ENCODE data around the gene GPR146. TPM values are rescaled to one million over a fixed set of nuclear protein-coding genes. Genes with fewer than 3 reads are reported as not detected.

Gene GPR146
- total and polyA plus RNA-seq, 2 donors (not counting 1 experiment from before 2014, with no cell fraction given) = 2.2 to 3.3 TPM

- Histone ChIP-seq H3K36me3 (ENCODE audit: control insufficient read depth, insufficient read depth, low read length) (peaks cover 1% of the 10 kb centered on the region), H3K9ac (ENCODE audit: insufficient read depth, low read length) (no peak overlapping the region), H3K79me2 (ENCODE audit: control insufficient read depth, insufficient read depth, low read length) (no peaks in the 10 kb centered on the region), H3K27me3 (ENCODE audit: control insufficient read depth, insufficient read depth, low read length) (no peaks in the 10 kb centered on the region), H3K4me3 (replicated peaks in 1 of 4; ENCODE audit: control extremely low read depth in 1 of 4, insufficient read depth in 1 of 4, low read depth in 3 of 4, low read length in 4 of 4) (no peak overlapping the region), H3K4me2 (ENCODE audit: extremely low read depth, insufficient read depth, low read length) (no peak overlapping the region), H3K27ac (ENCODE audit: insufficient read depth, low read length) (no peak overlapping the region), H2AFZ (ENCODE audit: low read length) (no peak overlapping the region), H3K4me1 (ENCODE audit: control insufficient read depth, extremely low read depth, insufficient read depth, low read length) (no peaks in the 10 kb centered on the region), H4K20me1 (ENCODE audit: control insufficient read depth, extremely low read depth, insufficient read depth, low read length) (no peaks in the 10 kb centered on the region), H3K9me3 (ENCODE audit: control insufficient read depth, insufficient read depth, low read depth, low read length) (no peaks in the 10 kb centered on the region)
- TF ChIP-seq CTCF (conservative IDR thresholded peaks at IDR 0.05 in 1 of 2, IDR thresholded peaks at IDR 0.05 in 1 of 2; ENCODE audit: low read depth in 1 of 2, low read length in 2 of 2) (no peak), EZH2 (IDR thresholded peaks at IDR 0.05; ENCODE audit: low read length, missing control alignments) (no peak)
- DNase-seq (ENCODE audit: low read depth in 2 of 2) = no peak
Observed at GRCh38 chr7:1057416-1058291, 13.3 kb downstream of the GPR146 start.

DNA sequence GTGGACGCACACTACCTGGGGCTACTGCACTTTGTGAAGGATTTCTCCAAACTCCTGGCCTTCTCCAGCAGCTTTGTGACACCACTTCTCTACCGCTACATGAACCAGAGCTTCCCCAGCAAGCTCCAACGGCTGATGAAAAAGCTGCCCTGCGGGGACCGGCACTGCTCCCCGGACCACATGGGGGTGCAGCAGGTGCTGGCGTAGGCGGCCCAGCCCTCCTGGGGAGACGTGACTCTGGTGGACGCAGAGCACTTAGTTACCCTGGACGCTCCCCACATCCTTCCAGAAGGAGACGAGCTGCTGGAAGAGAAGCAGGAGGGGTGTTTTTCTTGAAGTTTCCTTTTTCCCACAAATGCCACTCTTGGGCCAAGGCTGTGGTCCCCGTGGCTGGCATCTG, 14.0 kb downstream of the GPR146 start:
- H3K9ac ChIP-seq (ENCODE audit: insufficient read depth, low read length) = no peak overlapping the region
- H3K4me3 ChIP-seq (replicated peaks in 1 of 4; ENCODE audit: control extremely low read depth in 1 of 4, insufficient read depth in 1 of 4, low read depth in 3 of 4, low read length in 4 of 4) = no peak overlapping the region
- no peak for DNase-seq (ENCODE audit: low read depth in 2 of 2)
- H4K20me1 ChIP-seq (ENCODE audit: control insufficient read depth, extremely low read depth, insufficient read depth, low read length) = no peaks in the 10 kb centered on the region
- no peak overlapping the region for H2AFZ ChIP-seq (ENCODE audit: low read length)
- H3K4me2 ChIP-seq (ENCODE audit: extremely low read depth, insufficient read depth, low read length) = no peak overlapping the region
- no peaks in the 10 kb centered on the region for H3K4me1 ChIP-seq (ENCODE audit: control insufficient read depth, extremely low read depth, insufficient read depth, low read length)
- H3K9me3 ChIP-seq (ENCODE audit: control insufficient read depth, insufficient read depth, low read depth, low read length) = no peaks in the 10 kb centered on the region
- no peak overlapping the region for H3K27ac ChIP-seq (ENCODE audit: insufficient read depth, low read length)
- H3K36me3 ChIP-seq (ENCODE audit: control insufficient read depth, insufficient read depth, low read length) = peaks cover 1% of the 10 kb centered on the region
- H3K27me3 ChIP-seq (ENCODE audit: control insufficient read depth, insufficient read depth, low read length) = no peaks in the 10 kb centered on the region
- TF ChIP-seq CTCF (conservative IDR thresholded peaks at IDR 0.05 in 1 of 2, IDR thresholded peaks at IDR 0.05 in 1 of 2; ENCODE audit: low read depth in 1 of 2, low read length in 2 of 2) = no peak
- no peak for TF ChIP-seq EZH2 (IDR thresholded peaks at IDR 0.05; ENCODE audit: low read length, missing control alignments)
- H3K79me2 ChIP-seq (ENCODE audit: control insufficient read depth, insufficient read depth, low read length) = no peaks in the 10 kb centered on the region

GRCh38 chr7:1058821-1059199, 14.5 kb downstream of the GPR146 start:
- Histone ChIP-seq H4K20me1 (ENCODE audit: control insufficient read depth, extremely low read depth, insufficient read depth, low read length) (no peaks in the 10 kb centered on the region), H3K27ac (ENCODE audit: insufficient read depth, low read length) (no peak overlapping the region), H3K79me2 (ENCODE audit: control insufficient read depth, insufficient read depth, low read length) (no peaks in the 10 kb centered on the region), H3K9ac (ENCODE audit: insufficient read depth, low read length) (no peak overlapping the region), H3K9me3 (ENCODE audit: control insufficient read depth, insufficient read depth, low read depth, low read length) (no peaks in the 10 kb centered on the region), H3K4me2 (ENCODE audit: extremely low read depth, insufficient read depth, low read length) (peak overlapping the region; percentile 44), H3K4me3 (replicated peaks in 1 of 4; ENCODE audit: control extremely low read depth in 1 of 4, insufficient read depth in 1 of 4, low read depth in 3 of 4, low read length in 4 of 4) (no peak overlapping the region), H3K27me3 (ENCODE audit: control insufficient read depth, insufficient read depth, low read length) (no peaks in the 10 kb centered on the region), H3K4me1 (ENCODE audit: control insufficient read depth, extremely low read depth, insufficient read depth, low read length) (no peaks in the 10 kb centered on the region), H3K36me3 (ENCODE audit: control insufficient read depth, insufficient read depth, low read length) (peaks cover 1% of the 10 kb centered on the region), H2AFZ (ENCODE audit: low read length) (no peak overlapping the region)
- no peak for TF ChIP-seq EZH2 (IDR thresholded peaks at IDR 0.05; ENCODE audit: low read length, missing control alignments)
- TF ChIP-seq CTCF (conservative IDR thresholded peaks at IDR 0.05 in 1 of 2, IDR thresholded peaks at IDR 0.05 in 1 of 2; ENCODE audit: low read depth in 1 of 2, low read length in 2 of 2) = no peak
- DNase-seq (ENCODE audit: low read depth in 2 of 2) = peak in 1 of 2 donors; percentile 70
